Endothelial cell (in vitro differentiated cells): ENCODE data around the gene PTDSS2. TPM values are rescaled to one million over a fixed set of nuclear protein-coding genes. Genes with fewer than 3 reads are reported as not detected.

ENCODE experiments used
- DNase-seq: peaks from one replicate; pipeline ENCODE4 v3.0.0; 2021; ENCODE audit warnings: low spot score
- H3K27ac Mint-ChIP-seq: one replicate; pipeline ENCODE4 v1.8.0; 2021; ENCODE audit warnings: mixed read lengths, inconsistent platforms; ENCODE audit not compliant: unreplicated experiment
- H3K27me3 Mint-ChIP-seq: one replicate; pipeline ENCODE4 v1.8.0; 2021; ENCODE audit warnings: mild to moderate bottlenecking, moderate library complexity, mixed read lengths, inconsistent platforms; ENCODE audit not compliant: unreplicated experiment
- H3K36me3 Mint-ChIP-seq: one replicate; pipeline ENCODE4 v1.8.0; 2021; ENCODE audit warnings: mild to moderate bottlenecking, low read depth, mixed read lengths, inconsistent platforms; ENCODE audit not compliant: unreplicated experiment
- H3K4me1 Mint-ChIP-seq: one replicate; pipeline ENCODE4 v1.8.0; 2021; ENCODE audit warnings: mild to moderate bottlenecking, mixed read lengths, inconsistent platforms; ENCODE audit not compliant: unreplicated experiment
- H3K4me3 Mint-ChIP-seq: one replicate; pipeline ENCODE4 v1.8.0; 2021; ENCODE audit warnings: mild to moderate bottlenecking, mixed read lengths, inconsistent platforms; ENCODE audit not compliant: unreplicated experiment
- H3K9me3 Mint-ChIP-seq: one replicate; pipeline ENCODE4 v1.8.0; 2021; ENCODE audit warnings: mixed read lengths, inconsistent platforms; ENCODE audit not compliant: unreplicated experiment
- CTCF ChIP-seq: fragments of 200-600 bp; sonication (generic); IDR thresholded peaks from one replicate; pipeline ENCODE4 v1.5.0; 2021; ENCODE audit warnings: antibody characterized with exemption; ENCODE audit not compliant: unreplicated experiment
- total RNA-seq: library from RNA; stranded (reverse); fragmentation: NEBNext Ultra II Directional; extraction: Animal tissue kit (Norgen Biotek cat#: 25700); gene quantifications from one replicate; pipeline ENCODE4 v1.2.1, GENCODE V29; 2021; ENCODE audit not compliant: unreplicated experiment

PTDSS2 gene
- total RNA-seq, 1 donor from 2014 or later, result 46.4 TPM

- Mint-ChIP-seq H3K27me3 (peaks cover 7% of the 10 kb centered on the region), H3K4me1 (no peaks in the 10 kb centered on the region), H3K27ac (no peak overlapping the region), H3K9me3 (no peaks in the 10 kb centered on the region), H3K4me3 (no peak overlapping the region), H3K36me3 (no peaks in the 10 kb centered on the region)
- no peak for DNase-seq
- TF ChIP-seq CTCF, result no peak
These were observed 24.8 kb upstream of the PTDSS2 start for GRCh38 chr11:425301-425700.

- H3K4me1 Mint-ChIP-seq, result no peaks in the 10 kb centered on the region
- H3K27me3 Mint-ChIP-seq, result peaks cover 7% of the 10 kb centered on the region
- no peak for TF ChIP-seq CTCF
- H3K4me3 Mint-ChIP-seq, result no peak overlapping the region
- H3K9me3 Mint-ChIP-seq, result no peaks in the 10 kb centered on the region
- no peak overlapping the region for H3K27ac Mint-ChIP-seq
- no peak for DNase-seq
- no peaks in the 10 kb centered on the region for H3K36me3 Mint-ChIP-seq
These were observed 23.2 kb upstream of the PTDSS2 start for GRCh38 chr11:426851-427250.

DNA sequence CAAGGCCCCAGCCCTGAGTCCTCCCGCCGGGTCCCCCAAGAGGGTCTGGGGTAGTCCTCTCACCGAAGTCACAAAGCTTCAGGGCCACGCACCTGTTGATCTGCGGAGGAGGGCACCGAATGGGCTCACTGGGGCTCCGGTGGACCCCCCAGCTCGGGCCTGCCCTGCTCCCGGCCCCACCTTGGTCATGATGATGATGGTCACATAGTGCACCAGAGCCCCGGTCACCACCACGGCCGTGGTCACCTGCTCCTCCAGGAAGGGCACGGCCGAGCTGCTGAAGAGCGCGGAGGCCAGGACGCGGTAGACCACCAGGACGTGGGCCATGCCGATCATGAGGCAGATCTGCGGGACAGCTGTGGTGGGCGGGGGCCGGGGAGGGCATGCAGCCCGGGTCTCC lies 21.8 kb upstream of the PTDSS2 start:
- H3K4me3 Mint-ChIP-seq, result no peak overlapping the region
- peaks cover 11% of the 10 kb centered on the region for H3K27me3 Mint-ChIP-seq
- H3K36me3 Mint-ChIP-seq, result no peaks in the 10 kb centered on the region

GRCh38 chr11:429391-429790 lies 20.7 kb upstream of the PTDSS2 start:
- Mint-ChIP-seq H3K9me3 (no peaks in the 10 kb centered on the region), H3K4me1 (no peaks in the 10 kb centered on the region), H3K4me3 (no peak overlapping the region), H3K36me3 (no peaks in the 10 kb centered on the region), H3K27ac (no peak overlapping the region), H3K27me3 (peaks cover 9% of the 10 kb centered on the region)
- DNase-seq, result no peak
- no peak for TF ChIP-seq CTCF

More for the DNA sequence above, 21.8 kb upstream of the PTDSS2 start:
- no peaks in the 10 kb centered on the region for H3K9me3 Mint-ChIP-seq
- H3K4me1 Mint-ChIP-seq, result no peaks in the 10 kb centered on the region
- no peak overlapping the region for H3K27ac Mint-ChIP-seq
- TF ChIP-seq CTCF, result no peak
- no peak for DNase-seq

- Mint-ChIP-seq H3K9me3 (no peaks in the 10 kb centered on the region), H3K4me3 (no peak overlapping the region), H3K4me1 (no peaks in the 10 kb centered on the region), H3K27me3 (peaks cover 12% of the 10 kb centered on the region), H3K36me3 (no peaks in the 10 kb centered on the region), H3K27ac (no peak overlapping the region)
- no peak for TF ChIP-seq CTCF
- DNase-seq, result no peak
These were observed 20.1 kb upstream of the PTDSS2 start for GRCh38 chr11:429931-430456.
